Natural killer cell treated with Interleukin-12 subunit alpha and Interleukin-12 subunit beta and Interleukin-15 and Interleukin-18, amount 100 ng/mL, for 72 hours (primary cell): ENCODE measurements around the gene GCM1. TPM values are rescaled to one million over a fixed set of nuclear protein-coding genes. Genes with fewer than 3 reads are reported as not detected.
A peak's percentile ranks its signal among the peaks of the same experiment; 100 is the strongest.

ENCODE experiments used
- ATAC-seq, 2 donors: fragments of 150-1000 bp; cut with Tn5 transposase in 1 of 2; sonication (Bioruptor Pico), chemical (Tn5 transposase) in 1 of 2; 2 replicates each; pipeline ENCODE4 v1.10.0; 2021
- DNase-seq: peaks from one replicate; pipeline ENCODE4 v3.0.0; 2022; ENCODE audit warnings: low spot score
- H3K27ac Mint-ChIP-seq, 2 donors: 1 replicate in 1 of 2; 2 replicates in 1 of 2; pipeline ENCODE4 v1.8.0; 2022; ENCODE audit warnings: mixed read lengths in 2 of 2, mild to moderate bottlenecking in 1 of 2, moderate library complexity in 1 of 2
- H3K27me3 Mint-ChIP-seq, 2 donors: 1 replicate in 1 of 2; 2 replicates in 1 of 2; pipeline ENCODE4 v1.8.0; 2022; ENCODE audit warnings: mixed read lengths in 2 of 2
- H3K36me3 Mint-ChIP-seq: one replicate; pipeline ENCODE4 v1.8.0; 2022; ENCODE audit warnings: mixed read lengths
- H3K4me1 Mint-ChIP-seq, 2 donors: 1 replicate in 1 of 2; 2 replicates in 1 of 2; pipeline ENCODE4 v1.8.0; 2022; ENCODE audit warnings: low read depth in 2 of 2, mixed read lengths in 2 of 2, mild to moderate bottlenecking in 1 of 2
- H3K4me3 Mint-ChIP-seq: one replicate; pipeline ENCODE4 v1.8.0; 2022; ENCODE audit warnings: mixed read lengths
- H3K9me3 Mint-ChIP-seq: 2 replicates; pipeline ENCODE4 v1.8.0; 2022; ENCODE audit warnings: mixed read lengths
- total RNA-seq, 2 donors: library from RNA; stranded (reverse); gene quantifications; one replicate each; pipeline ENCODE4 v1.2.3, GENCODE V29; 2022

Gene GCM1
- total RNA-seq, 2 donors from 2014 or later, result 0.24 TPM; not detected in 1

DNA sequence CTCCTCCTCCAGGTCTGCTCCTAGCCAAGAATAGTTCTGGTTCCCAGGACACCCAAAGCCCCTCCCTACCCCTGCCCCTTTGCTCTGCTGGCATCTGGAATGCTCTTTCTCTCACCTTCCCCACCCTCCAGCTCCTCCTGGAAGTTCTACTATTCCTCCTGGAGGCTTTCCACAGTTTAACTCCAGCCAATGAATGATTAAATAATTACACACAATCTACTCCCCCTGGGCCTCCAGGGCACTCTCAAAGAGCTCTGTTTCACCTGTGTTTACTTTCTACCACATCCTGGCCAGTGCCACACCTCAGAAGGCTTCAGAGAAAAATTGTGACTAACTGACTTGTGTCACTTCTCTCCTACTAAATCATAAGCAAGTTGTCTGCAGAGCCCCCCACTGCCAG lies 36.2 kb downstream of the GCM1 start:
- no peak overlapping the region for H3K4me3 Mint-ChIP-seq
- DNase-seq (no peak), ATAC-seq (no peak)
- peaks cover 0 to 12% of the 10 kb centered on the region in 2 donors for H3K27me3 Mint-ChIP-seq
- H3K9me3 Mint-ChIP-seq, result no peaks in the 10 kb centered on the region
- H3K4me1 Mint-ChIP-seq, result peaks cover 0 to 4% of the 10 kb centered on the region in 2 donors
- no peaks in the 10 kb centered on the region for H3K36me3 Mint-ChIP-seq
- H3K27ac Mint-ChIP-seq, result no peak overlapping the region

DNA sequence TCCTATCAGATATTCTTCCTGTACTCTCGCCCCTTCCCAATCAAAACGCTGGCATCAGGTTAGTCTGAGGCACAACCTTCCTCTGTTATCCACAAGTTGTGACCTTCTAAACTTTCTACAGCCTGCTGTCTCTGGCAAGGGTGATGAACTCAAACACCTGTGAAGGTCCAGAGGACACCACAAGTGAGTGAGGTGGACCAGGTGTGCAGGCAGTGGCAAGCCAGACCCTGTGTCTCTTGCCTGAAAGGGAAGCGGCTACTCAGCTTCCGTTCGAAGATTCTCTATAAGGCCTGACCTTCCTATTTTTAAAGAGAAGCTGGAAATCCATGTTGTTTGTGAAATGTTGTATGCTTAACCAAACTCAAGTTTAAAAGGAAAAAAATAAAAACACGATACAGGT lies 36.8 kb downstream of the GCM1 start:
- Mint-ChIP-seq H3K27ac (no peak overlapping the region), H3K4me1 (peaks cover 0 to 4% of the 10 kb centered on the region in 2 donors), H3K4me3 (no peak overlapping the region), H3K9me3 (no peaks in the 10 kb centered on the region), H3K27me3 (peaks cover 0 to 12% of the 10 kb centered on the region in 2 donors), H3K36me3 (no peaks in the 10 kb centered on the region)
- ATAC-seq (no peak), DNase-seq (no peak)

DNA sequence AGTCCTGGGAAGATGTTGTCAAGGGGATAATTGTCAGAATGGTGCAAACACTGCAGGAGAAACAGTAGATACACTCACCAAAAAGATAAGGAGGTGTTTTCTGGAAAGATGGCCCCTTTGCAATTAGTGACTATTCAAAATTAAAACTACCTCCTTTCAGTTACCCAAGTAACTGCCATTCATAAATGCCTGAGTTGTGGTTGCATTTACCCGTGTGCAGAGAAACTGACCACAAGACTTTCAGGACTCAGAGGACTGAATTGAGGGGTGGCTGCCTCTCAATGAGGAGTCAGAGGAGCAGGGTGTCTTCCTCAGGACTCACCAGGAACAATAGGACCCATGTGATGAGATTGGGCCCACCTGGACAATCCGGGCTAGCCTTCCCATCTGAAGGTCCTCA lies 39.0 kb downstream of the GCM1 start:
- ATAC-seq, result peak in 1 of 2 donors; percentile 37

GRCh38 chr6:53107091-53107490 lies 41.5 kb downstream of the GCM1 start:
- Mint-ChIP-seq H3K4me1 (no peaks in the 10 kb centered on the region), H3K9me3 (no peaks in the 10 kb centered on the region), H3K27me3 (no peaks in the 10 kb centered on the region), H3K36me3 (peaks cover 4% of the 10 kb centered on the region), H3K4me3 (no peak overlapping the region), H3K27ac (no peak overlapping the region)
- no peak for DNase-seq
- ATAC-seq, result no peak

More for the DNA sequence above, 39.0 kb downstream of the GCM1 start:
- Mint-ChIP-seq H3K9me3 (no peaks in the 10 kb centered on the region), H3K4me3 (no peak overlapping the region), H3K27me3 (peaks cover 0 to 12% of the 10 kb centered on the region in 2 donors), H3K4me1 (peaks cover 0 to 4% of the 10 kb centered on the region in 2 donors), H3K36me3 (no peaks in the 10 kb centered on the region), H3K27ac (no peak overlapping the region)
- DNase-seq, result no peak

GRCh38 chr6:53104916-53105315 lies 43.7 kb downstream of the GCM1 start:
- H3K9me3 Mint-ChIP-seq, result no peaks in the 10 kb centered on the region
- H3K36me3 Mint-ChIP-seq, result peaks cover 12% of the 10 kb centered on the region

DNA sequence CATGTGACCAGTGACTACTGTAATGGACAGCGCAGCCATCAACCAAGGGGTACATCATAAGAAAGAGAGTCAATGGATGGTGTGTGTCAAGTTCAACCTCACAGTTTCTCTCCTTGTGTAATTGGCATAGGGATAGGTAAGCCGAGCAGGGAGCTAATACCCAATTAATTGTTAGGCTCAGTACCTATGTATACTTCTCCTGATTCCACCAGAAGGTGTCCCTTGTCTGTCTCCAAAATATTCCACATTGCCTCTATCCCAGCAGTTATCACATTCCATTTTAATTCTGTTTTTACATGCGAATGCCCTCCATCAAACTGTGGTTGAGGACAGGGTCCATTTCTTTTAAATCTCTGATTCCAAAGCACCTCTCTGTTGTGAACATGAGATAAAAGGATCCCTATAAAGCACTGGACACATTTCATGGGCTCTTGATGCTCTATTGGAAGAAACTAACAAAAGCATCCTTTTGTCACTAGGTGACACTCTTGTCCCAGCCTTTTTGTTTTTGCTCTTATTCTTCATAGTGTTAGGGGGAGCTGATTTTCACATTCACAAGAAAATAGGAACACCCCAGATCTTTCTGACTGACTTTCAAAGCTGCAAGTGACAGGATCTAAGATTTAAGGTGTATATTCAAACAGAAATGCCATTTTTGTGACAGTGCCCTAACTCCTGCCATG lies 44.5 kb downstream of the GCM1 start:
- DNase-seq (no peak), ATAC-seq (no peak)
- H3K4me3 Mint-ChIP-seq, result no peak overlapping the region
- no peaks in the 10 kb centered on the region for H3K4me1 Mint-ChIP-seq
- no peak overlapping the region for H3K27ac Mint-ChIP-seq
- H3K27me3 Mint-ChIP-seq, result no peaks in the 10 kb centered on the region
- H3K36me3 Mint-ChIP-seq, result peaks cover 12% of the 10 kb centered on the region
- no peaks in the 10 kb centered on the region for H3K9me3 Mint-ChIP-seq

More at GRCh38 chr6:53104916-53105315, 43.7 kb downstream of the GCM1 start:
- Mint-ChIP-seq H3K27ac (no peak overlapping the region), H3K4me3 (no peak overlapping the region), H3K27me3 (no peaks in the 10 kb centered on the region), H3K4me1 (no peaks in the 10 kb centered on the region)
- ATAC-seq, result no peak
- DNase-seq, result no peak

DNA sequence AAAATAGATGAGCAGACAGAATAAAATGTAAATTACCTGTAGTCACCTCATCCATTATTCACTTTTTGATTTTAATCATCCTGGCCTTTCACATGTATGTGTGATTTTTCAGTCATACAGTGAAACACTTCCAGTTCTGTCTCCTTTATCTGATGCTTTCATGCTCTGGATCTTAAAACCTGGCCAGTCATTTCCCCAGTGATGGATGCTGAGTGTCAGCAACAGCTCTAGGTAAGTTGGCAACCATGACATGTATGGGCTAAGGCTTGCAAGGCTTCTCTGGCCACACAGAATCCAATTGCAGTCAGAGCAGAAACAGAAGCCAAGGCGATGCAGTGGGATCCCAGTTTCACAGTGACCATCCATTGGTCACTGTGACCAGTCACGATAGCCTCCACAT lies 47.6 kb downstream of the GCM1 start:
- DNase-seq, result no peak
- H3K27me3 Mint-ChIP-seq, result no peaks in the 10 kb centered on the region
- H3K36me3 Mint-ChIP-seq, result peaks cover 17% of the 10 kb centered on the region
- no peak overlapping the region for H3K4me3 Mint-ChIP-seq
- no peak for ATAC-seq
- no peaks in the 10 kb centered on the region for H3K9me3 Mint-ChIP-seq
- no peaks in the 10 kb centered on the region for H3K4me1 Mint-ChIP-seq
- H3K27ac Mint-ChIP-seq, result no peak overlapping the region

DNA sequence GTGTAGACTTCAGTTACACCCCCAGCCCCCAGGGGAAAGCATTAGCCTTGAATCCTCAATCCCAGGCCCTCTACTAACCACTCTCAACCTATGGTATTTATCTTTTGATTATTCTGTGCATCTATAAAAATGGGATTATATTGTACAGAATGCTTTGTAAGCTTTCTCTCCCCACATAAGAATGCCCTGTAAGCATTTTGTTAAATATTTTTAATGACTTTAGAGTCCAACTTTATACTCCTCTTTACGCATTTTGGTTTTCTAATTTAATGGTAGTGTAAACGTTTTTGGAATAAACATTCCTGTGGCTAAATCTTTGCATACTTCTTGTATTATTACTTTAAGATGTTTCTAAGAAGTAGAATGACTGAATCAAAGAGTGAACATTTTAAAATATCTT lies 48.1 kb downstream of the GCM1 start:
- Mint-ChIP-seq H3K9me3 (no peaks in the 10 kb centered on the region), H3K27me3 (no peaks in the 10 kb centered on the region), H3K4me1 (no peaks in the 10 kb centered on the region), H3K27ac (no peak overlapping the region), H3K4me3 (no peak overlapping the region), H3K36me3 (peaks cover 20% of the 10 kb centered on the region)
- ATAC-seq (no peak), DNase-seq (no peak)

- no peak for ATAC-seq
- H3K9me3 Mint-ChIP-seq, result no peaks in the 10 kb centered on the region
- peaks cover 0 to 4% of the 10 kb centered on the region in 2 donors for H3K4me1 Mint-ChIP-seq
- DNase-seq, result no peak
- H3K4me3 Mint-ChIP-seq, result no peak overlapping the region
- H3K36me3 Mint-ChIP-seq, result peaks cover 29% of the 10 kb centered on the region
- H3K27me3 Mint-ChIP-seq, result no peaks in the 10 kb centered on the region
- H3K27ac Mint-ChIP-seq, result no peak overlapping the region
These were observed 52.9 kb downstream of the GCM1 start for GRCh38 chr6:53095716-53096115.

GRCh38 chr6:53095270-53095669 lies 53.4 kb downstream of the GCM1 start:
- H3K36me3 Mint-ChIP-seq, result peaks cover 29% of the 10 kb centered on the region
- peaks cover 0 to 4% of the 10 kb centered on the region in 2 donors for H3K4me1 Mint-ChIP-seq
- no peak for DNase-seq
- H3K27ac Mint-ChIP-seq, result no peak overlapping the region
- no peak overlapping the region for H3K4me3 Mint-ChIP-seq
- ATAC-seq, result no peak
- H3K27me3 Mint-ChIP-seq, result no peaks in the 10 kb centered on the region
- H3K9me3 Mint-ChIP-seq, result no peaks in the 10 kb centered on the region

- no peaks in the 10 kb centered on the region for H3K27me3 Mint-ChIP-seq
- H3K36me3 Mint-ChIP-seq, result peaks cover 29% of the 10 kb centered on the region
- no peak overlapping the region for H3K4me3 Mint-ChIP-seq
- DNase-seq (no peak), ATAC-seq (no peak)
- H3K9me3 Mint-ChIP-seq, result no peaks in the 10 kb centered on the region
- H3K27ac Mint-ChIP-seq, result no peak overlapping the region
- H3K4me1 Mint-ChIP-seq, result peaks cover 0 to 4% of the 10 kb centered on the region in 2 donors
These were observed 58.1 kb downstream of the GCM1 start for GRCh38 chr6:53090576-53090975.

- H3K4me1 Mint-ChIP-seq, result peaks cover 0 to 4% of the 10 kb centered on the region in 2 donors
- H3K9me3 Mint-ChIP-seq, result no peaks in the 10 kb centered on the region
- no peak overlapping the region for H3K4me3 Mint-ChIP-seq
- H3K27me3 Mint-ChIP-seq, result no peaks in the 10 kb centered on the region
- no peak overlapping the region for H3K27ac Mint-ChIP-seq
- DNase-seq (no peak), ATAC-seq (no peak)
- peaks cover 25% of the 10 kb centered on the region for H3K36me3 Mint-ChIP-seq
These were observed 58.7 kb downstream of the GCM1 start for GRCh38 chr6:53089948-53090347.

- no peak for ATAC-seq
- DNase-seq, result no peak
- no peak overlapping the region for H3K4me3 Mint-ChIP-seq
- no peaks in the 10 kb centered on the region for H3K9me3 Mint-ChIP-seq
- H3K4me1 Mint-ChIP-seq, result no peaks in the 10 kb centered on the region
- no peaks in the 10 kb centered on the region for H3K27me3 Mint-ChIP-seq
- H3K27ac Mint-ChIP-seq, result no peak overlapping the region
- H3K36me3 Mint-ChIP-seq, result peaks cover 19% of the 10 kb centered on the region
These were observed 62.3 kb downstream of the GCM1 start for GRCh38 chr6:53086302-53086701.

- Mint-ChIP-seq H3K36me3 (peaks cover 24% of the 10 kb centered on the region), H3K27ac (no peak overlapping the region), H3K27me3 (no peaks in the 10 kb centered on the region), H3K9me3 (no peaks in the 10 kb centered on the region), H3K4me3 (no peak overlapping the region), H3K4me1 (no peaks in the 10 kb centered on the region)
- ATAC-seq (no peak), DNase-seq (no peak)
These were observed 67.8 kb downstream of the GCM1 start for GRCh38 chr6:53080813-53081212.
